Activated naive CD8-positive, alpha-beta T cell treated with anti-CD3 and anti-CD28 coated beads, Interleukin-2, amount 50 U/mL, for 24 hours (primary cell): ENCODE measurements around the gene SLC10A4.
"Not testable (repeated sequence)": the region's sequence is repeated elsewhere in the genome, so short reads cannot be mapped to it uniquely, and the experiment has no call there.

Experiments
- ATAC-seq: fragments of 150-1000 bp; cut with Tn5 transposase; one replicate; pipeline ENCODE4 v1.10.0; 2021
- DNase-seq: peaks from one replicate; pipeline ENCODE4 v3.0.0; 2021
- H3K27ac Mint-ChIP-seq: one replicate; pipeline ENCODE4 v1.8.0; 2021; ENCODE audit warnings: mild to moderate bottlenecking, mixed read lengths
- H3K27me3 Mint-ChIP-seq: one replicate; pipeline ENCODE4 v1.8.0; 2021; ENCODE audit warnings: mixed read lengths
- H3K36me3 Mint-ChIP-seq: one replicate; pipeline ENCODE4 v1.8.0; 2021; ENCODE audit warnings: low read depth, mixed read lengths
- H3K4me1 Mint-ChIP-seq: one replicate; pipeline ENCODE4 v1.8.0; 2021; ENCODE audit warnings: mixed read lengths
- H3K4me3 Mint-ChIP-seq: one replicate; pipeline ENCODE4 v1.8.0; 2021; ENCODE audit warnings: mild to moderate bottlenecking, moderate library complexity, mixed read lengths
- H3K9me3 Mint-ChIP-seq: one replicate; pipeline ENCODE4 v1.8.0; 2021; ENCODE audit warnings: mixed read lengths

SLC10A4 gene, protein sequence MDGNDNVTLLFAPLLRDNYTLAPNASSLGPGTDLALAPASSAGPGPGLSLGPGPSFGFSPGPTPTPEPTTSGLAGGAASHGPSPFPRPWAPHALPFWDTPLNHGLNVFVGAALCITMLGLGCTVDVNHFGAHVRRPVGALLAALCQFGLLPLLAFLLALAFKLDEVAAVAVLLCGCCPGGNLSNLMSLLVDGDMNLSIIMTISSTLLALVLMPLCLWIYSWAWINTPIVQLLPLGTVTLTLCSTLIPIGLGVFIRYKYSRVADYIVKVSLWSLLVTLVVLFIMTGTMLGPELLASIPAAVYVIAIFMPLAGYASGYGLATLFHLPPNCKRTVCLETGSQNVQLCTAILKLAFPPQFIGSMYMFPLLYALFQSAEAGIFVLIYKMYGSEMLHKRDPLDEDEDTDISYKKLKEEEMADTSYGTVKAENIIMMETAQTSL

DNA sequence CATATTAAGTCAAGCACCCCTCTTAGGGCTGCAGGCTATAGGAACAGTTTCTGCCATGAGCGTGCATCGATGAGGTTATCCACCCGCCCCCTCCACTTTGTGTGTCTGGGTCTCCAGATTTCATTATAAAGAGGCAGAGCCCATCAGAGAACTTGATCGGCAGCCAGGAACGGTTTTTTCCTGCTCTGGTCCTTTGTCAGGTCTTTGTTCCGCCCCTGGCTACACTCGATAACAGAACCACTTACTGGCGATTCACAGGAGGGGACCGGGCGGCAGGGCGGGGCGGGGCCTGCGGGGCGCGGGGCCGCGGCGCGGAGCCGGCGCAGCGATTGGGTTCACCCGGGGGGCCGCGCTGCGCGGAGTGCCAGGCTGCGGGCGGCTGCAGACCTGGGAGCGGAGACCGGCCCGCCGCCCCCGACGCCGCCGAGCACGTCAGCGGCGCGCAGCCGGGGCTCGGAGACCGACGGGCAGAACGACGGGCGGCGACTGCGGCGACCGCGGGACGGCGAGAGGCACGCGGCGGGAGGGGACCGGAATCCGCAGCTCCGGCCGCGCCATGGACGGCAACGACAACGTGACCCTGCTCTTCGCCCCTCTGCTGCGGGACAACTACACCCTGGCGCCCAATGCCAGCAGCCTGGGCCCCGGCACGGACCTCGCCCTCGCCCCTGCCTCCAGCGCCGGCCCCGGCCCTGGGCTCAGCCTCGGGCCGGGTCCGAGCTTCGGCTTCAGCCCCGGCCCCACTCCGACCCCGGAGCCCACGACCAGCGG is at the start of gene SLC10A4:
SLC10A4 (plus strand) TSS at position 338 of the 771 bp plus-strand sequence; CDS start at position 557, 219 bp downstream.
- Mint-ChIP-seq H3K9me3 (no peaks in the 10 kb centered on the region), H3K27ac (no peak within 1 kb of the TSS), H3K4me3 (peak within 1 kb of the TSS; percentile 65), H3K4me1 (peaks cover 12% of the 10 kb centered on the region), H3K27me3 (peaks cover 66% of the 10 kb centered on the region), H3K36me3 (peaks cover 2% of the 10 kb centered on the region)
- ATAC-seq (peak; percentile 40), DNase-seq (peak; percentile 22)

- Mint-ChIP-seq H3K4me1 (peaks cover 8% of the 10 kb centered on the region), H3K36me3 (peaks cover 2% of the 10 kb centered on the region), H3K4me3 (no peak overlapping the region), H3K9me3 (no peaks in the 10 kb centered on the region), H3K27ac (no peak overlapping the region), H3K27me3 (peaks cover 2% of the 10 kb centered on the region)
- DNase-seq (no peak), ATAC-seq (no peak)
Measured at GRCh38 chr4:48436318-48436717, 46.8 kb upstream of the SLC10A4 start.

DNA sequence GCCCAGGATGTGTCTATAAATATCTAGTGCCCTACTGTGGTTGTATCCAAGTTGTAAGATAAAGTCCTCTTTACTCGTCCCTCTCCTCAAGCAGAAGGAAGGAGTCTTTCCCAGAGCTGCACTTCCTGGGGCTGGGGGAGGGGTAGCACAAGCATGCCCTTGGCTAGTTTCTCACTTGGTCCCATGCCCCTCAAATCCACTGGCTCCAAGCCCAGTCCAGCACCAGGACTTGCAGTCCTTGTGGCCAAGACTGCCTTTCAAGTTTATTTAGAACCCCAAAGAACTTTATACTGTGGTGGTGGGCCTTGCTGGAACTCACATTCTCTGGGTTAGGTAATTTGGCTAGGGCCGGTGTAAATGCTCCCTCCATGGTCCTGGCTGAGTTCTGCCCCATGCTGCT is 43.2 kb upstream of the SLC10A4 start:
- H3K4me3 Mint-ChIP-seq: no peak overlapping the region

GRCh38 chr4:48440914-48441313 is 42.2 kb upstream of the SLC10A4 start:
- H3K9me3 Mint-ChIP-seq, H3K4me3 Mint-ChIP-seq, H3K27ac Mint-ChIP-seq, H3K27me3 Mint-ChIP-seq, H3K4me1 Mint-ChIP-seq, ATAC-seq, DNase-seq, H3K36me3 Mint-ChIP-seq: not testable (repeated sequence)

More for the DNA sequence above, 43.2 kb upstream of the SLC10A4 start:
- Mint-ChIP-seq H3K4me1 (no peaks in the 10 kb centered on the region), H3K9me3 (no peaks in the 10 kb centered on the region), H3K36me3 (no peaks in the 10 kb centered on the region), H3K27me3 (peaks cover 2% of the 10 kb centered on the region), H3K27ac (no peak overlapping the region)
- ATAC-seq: no peak
- DNase-seq: no peak

DNA sequence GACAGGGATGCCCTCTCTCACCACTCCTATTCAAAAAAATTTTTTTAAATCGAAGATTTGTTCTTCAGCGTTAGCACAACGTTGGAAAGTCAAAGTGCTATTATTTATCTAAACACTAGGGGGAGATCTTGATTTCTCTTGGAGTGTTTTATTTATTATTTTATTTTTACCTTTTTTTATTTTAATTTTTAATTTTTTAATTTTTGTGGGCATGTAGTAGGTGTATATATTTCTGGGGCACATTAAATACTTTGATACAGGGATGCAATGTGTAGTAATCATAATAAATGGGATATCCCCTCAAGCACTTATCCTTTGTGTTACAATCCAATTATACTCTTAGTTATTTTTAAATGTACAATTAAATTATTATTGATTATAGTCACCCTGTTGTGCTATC is 37.4 kb upstream of the SLC10A4 start:
- Mint-ChIP-seq H3K36me3 (no peaks in the 10 kb centered on the region), H3K27ac (no peak overlapping the region), H3K27me3 (peaks cover 2% of the 10 kb centered on the region), H3K9me3 (no peaks in the 10 kb centered on the region), H3K4me3 (no peak overlapping the region), H3K4me1 (no peaks in the 10 kb centered on the region)
- no peak for DNase-seq
- ATAC-seq: no peak

GRCh38 chr4:48446642-48447041 is 36.5 kb upstream of the SLC10A4 start:
- H3K27me3 Mint-ChIP-seq: no peaks in the 10 kb centered on the region
- H3K4me1 Mint-ChIP-seq: no peaks in the 10 kb centered on the region

GRCh38 chr4:48449151-48449550 is 34.0 kb upstream of the SLC10A4 start:
- H3K4me3 Mint-ChIP-seq: no peak overlapping the region
- no peak for ATAC-seq
- DNase-seq: no peak
- no peak overlapping the region for H3K27ac Mint-ChIP-seq
- H3K36me3 Mint-ChIP-seq: no peaks in the 10 kb centered on the region
- H3K9me3 Mint-ChIP-seq: no peaks in the 10 kb centered on the region
- no peaks in the 10 kb centered on the region for H3K27me3 Mint-ChIP-seq
- no peaks in the 10 kb centered on the region for H3K4me1 Mint-ChIP-seq

More at GRCh38 chr4:48446642-48447041, 36.5 kb upstream of the SLC10A4 start:
- H3K27ac Mint-ChIP-seq: no peak overlapping the region
- H3K36me3 Mint-ChIP-seq: no peaks in the 10 kb centered on the region
- H3K9me3 Mint-ChIP-seq: no peaks in the 10 kb centered on the region
- ATAC-seq: no peak
- DNase-seq: no peak
- no peak overlapping the region for H3K4me3 Mint-ChIP-seq

GRCh38 chr4:48450740-48451139 is 32.4 kb upstream of the SLC10A4 start:
- Mint-ChIP-seq H3K27ac (no peak overlapping the region), H3K27me3 (no peaks in the 10 kb centered on the region), H3K9me3 (no peaks in the 10 kb centered on the region), H3K4me3 (no peak overlapping the region), H3K4me1 (no peaks in the 10 kb centered on the region), H3K36me3 (no peaks in the 10 kb centered on the region)
- DNase-seq: no peak
- ATAC-seq: no peak

DNA sequence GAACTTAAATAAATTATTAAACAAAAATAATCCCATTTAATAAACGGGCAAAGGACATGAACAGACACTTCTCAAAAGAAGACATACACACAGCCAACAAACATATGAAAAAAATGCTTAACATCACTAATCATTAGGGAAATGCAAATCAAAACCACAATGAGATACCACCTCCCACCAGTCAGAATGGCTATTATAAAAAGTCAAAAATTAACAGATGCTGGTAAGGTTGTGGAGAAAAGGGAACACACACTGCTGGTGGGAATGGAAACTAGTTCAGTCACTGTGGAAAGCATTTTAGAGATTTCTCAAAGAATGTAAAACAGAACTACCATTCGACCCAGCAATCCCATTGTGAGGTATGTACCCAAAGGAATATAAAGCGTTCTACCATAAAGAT is 31.5 kb upstream of the SLC10A4 start:
- not testable (repeated sequence) for H3K36me3 Mint-ChIP-seq, ATAC-seq, H3K27me3 Mint-ChIP-seq, H3K4me1 Mint-ChIP-seq, H3K9me3 Mint-ChIP-seq, H3K4me3 Mint-ChIP-seq, H3K27ac Mint-ChIP-seq, DNase-seq

- no peak for ATAC-seq
- H3K4me1 Mint-ChIP-seq: no peaks in the 10 kb centered on the region
- H3K4me3 Mint-ChIP-seq: no peak overlapping the region
- H3K27ac Mint-ChIP-seq: no peak overlapping the region
- H3K27me3 Mint-ChIP-seq: no peaks in the 10 kb centered on the region
- H3K9me3 Mint-ChIP-seq: peaks cover 7% of the 10 kb centered on the region
- DNase-seq: no peak
- no peaks in the 10 kb centered on the region for H3K36me3 Mint-ChIP-seq
Measured at GRCh38 chr4:48454591-48454990, 28.6 kb upstream of the SLC10A4 start.

DNA sequence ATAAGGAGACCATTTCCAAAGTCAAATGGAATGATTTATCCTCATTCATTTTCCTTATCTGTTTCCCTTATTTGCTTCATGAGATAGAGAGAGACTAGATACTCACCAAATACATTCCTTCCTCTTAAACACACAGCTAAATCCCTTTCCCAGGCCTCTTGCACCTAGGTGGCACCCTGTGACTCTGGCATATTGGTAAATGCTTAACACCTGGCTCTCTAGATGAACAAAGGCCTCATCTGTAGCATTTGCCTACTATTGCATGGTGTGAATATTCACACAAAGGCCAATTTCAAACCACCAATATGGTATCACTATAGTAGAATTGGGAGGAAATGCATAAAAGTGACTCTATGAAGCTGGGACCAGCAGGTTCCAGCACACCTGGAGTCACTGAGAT is 22.1 kb upstream of the SLC10A4 start:
- Mint-ChIP-seq H3K4me3 (no peak overlapping the region), H3K27me3 (no peaks in the 10 kb centered on the region), H3K36me3 (no peaks in the 10 kb centered on the region), H3K4me1 (no peaks in the 10 kb centered on the region), H3K27ac (no peak overlapping the region), H3K9me3 (peaks cover 7% of the 10 kb centered on the region)
- ATAC-seq: no peak
- DNase-seq: no peak

DNA sequence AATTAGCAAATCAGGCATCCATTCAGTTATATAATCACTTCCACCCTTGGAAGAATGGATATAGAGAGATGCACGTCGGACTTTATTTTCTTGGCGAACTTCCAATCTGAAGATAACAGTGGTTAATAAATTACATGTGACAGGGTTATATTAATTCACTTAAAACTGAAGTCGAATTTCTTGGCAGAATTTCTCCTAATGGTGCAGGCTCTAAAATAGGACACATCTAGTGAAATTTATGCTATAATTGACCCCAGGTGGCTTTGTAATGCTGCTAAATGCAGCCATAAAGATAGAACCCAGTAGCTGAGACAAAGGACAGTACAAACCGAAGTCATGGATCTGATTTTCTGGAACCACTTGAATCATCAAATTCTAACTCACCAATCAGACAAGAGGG is 20.8 kb upstream of the SLC10A4 start:
- no peaks in the 10 kb centered on the region for H3K4me1 Mint-ChIP-seq
- peaks cover 5% of the 10 kb centered on the region for H3K9me3 Mint-ChIP-seq
- H3K27ac Mint-ChIP-seq: no peak overlapping the region
- no peaks in the 10 kb centered on the region for H3K36me3 Mint-ChIP-seq
- no peaks in the 10 kb centered on the region for H3K27me3 Mint-ChIP-seq
- H3K4me3 Mint-ChIP-seq: no peak overlapping the region
- ATAC-seq: no peak
- DNase-seq: no peak

- Mint-ChIP-seq H3K36me3 (no peaks in the 10 kb centered on the region), H3K9me3 (no peaks in the 10 kb centered on the region)
Measured at GRCh38 chr4:48467442-48467841, 15.7 kb upstream of the SLC10A4 start.

DNA sequence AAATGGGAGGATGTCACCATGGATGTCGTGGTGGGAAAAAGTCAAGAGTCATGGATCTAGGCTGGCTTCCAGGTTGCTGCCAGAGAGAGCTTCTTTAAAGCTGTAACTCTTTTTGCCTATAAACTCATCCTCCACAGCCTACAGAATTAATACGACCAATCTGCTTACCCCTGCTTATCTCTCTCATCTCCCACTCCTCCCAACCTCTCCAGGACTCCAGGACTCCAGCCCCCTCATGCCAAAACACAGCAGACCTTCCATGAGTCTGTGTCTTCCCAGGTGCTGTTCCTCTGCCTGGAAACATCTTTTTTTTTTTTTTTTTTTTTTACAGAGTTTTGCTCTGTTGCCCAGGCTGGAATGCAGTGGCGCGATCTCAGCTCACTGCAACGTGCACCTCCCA is 15.3 kb upstream of the SLC10A4 start:
- no peaks in the 10 kb centered on the region for H3K9me3 Mint-ChIP-seq
- DNase-seq: no peak
- H3K4me1 Mint-ChIP-seq: no peaks in the 10 kb centered on the region
- no peaks in the 10 kb centered on the region for H3K36me3 Mint-ChIP-seq
- H3K27ac Mint-ChIP-seq: no peak overlapping the region
- peaks cover 2% of the 10 kb centered on the region for H3K27me3 Mint-ChIP-seq
- no peak for ATAC-seq
- no peak overlapping the region for H3K4me3 Mint-ChIP-seq

More at GRCh38 chr4:48467442-48467841, 15.7 kb upstream of the SLC10A4 start:
- no peaks in the 10 kb centered on the region for H3K4me1 Mint-ChIP-seq
- no peak for ATAC-seq
- peaks cover 2% of the 10 kb centered on the region for H3K27me3 Mint-ChIP-seq
- DNase-seq: no peak
- no peak overlapping the region for H3K27ac Mint-ChIP-seq
- no peak overlapping the region for H3K4me3 Mint-ChIP-seq

DNA sequence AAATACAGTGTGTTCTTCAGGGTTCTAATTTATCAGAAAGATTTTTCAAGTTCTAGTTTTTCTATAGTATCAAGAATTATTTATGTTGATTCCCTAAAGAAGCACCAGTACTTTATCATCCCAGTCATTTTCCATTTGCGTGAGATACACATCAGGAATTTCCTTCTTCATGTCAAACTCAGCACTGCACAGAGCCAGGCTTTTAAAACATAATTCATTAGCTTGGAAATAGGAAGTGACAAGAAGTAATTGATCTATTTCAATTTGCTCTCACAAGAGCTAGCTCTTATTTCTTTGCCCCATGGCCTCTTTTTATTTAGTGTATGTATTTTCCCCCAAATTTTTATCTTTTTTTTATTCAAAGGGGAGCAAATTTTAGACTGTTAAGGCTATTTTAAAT is 13.0 kb upstream of the SLC10A4 start:
- Mint-ChIP-seq H3K27me3 (peaks cover 2% of the 10 kb centered on the region), H3K4me3 (no peak overlapping the region), H3K36me3 (no peaks in the 10 kb centered on the region), H3K27ac (no peak overlapping the region), H3K9me3 (no peaks in the 10 kb centered on the region), H3K4me1 (no peaks in the 10 kb centered on the region)
- ATAC-seq: no peak
- DNase-seq: no peak
